LoVo (cell line): ENCODE results near the gene TRPC4.

ENCODE experiments used
- DNase-seq: peaks from one replicate; pipeline ENCODE4 v3.0.0-alpha.2; 2016; ENCODE audit warnings: low spot score

TRPC4 gene

GRCh38 chr13:37869756-37870488 is at the start of gene TRPC4:
Gene TRPC4 (minus strand): TSS chr13:37869772. CDS start chr13:37783333, 86,439 bp downstream.
- no peak for DNase-seq

GRCh38 chr13:37918751-37919150 is 49.2 kb upstream of the TRPC4 start:
- DNase-seq = no peak

GRCh38 chr13:37918116-37918714 is 48.6 kb upstream of the TRPC4 start:
- no peak for DNase-seq

DNA sequence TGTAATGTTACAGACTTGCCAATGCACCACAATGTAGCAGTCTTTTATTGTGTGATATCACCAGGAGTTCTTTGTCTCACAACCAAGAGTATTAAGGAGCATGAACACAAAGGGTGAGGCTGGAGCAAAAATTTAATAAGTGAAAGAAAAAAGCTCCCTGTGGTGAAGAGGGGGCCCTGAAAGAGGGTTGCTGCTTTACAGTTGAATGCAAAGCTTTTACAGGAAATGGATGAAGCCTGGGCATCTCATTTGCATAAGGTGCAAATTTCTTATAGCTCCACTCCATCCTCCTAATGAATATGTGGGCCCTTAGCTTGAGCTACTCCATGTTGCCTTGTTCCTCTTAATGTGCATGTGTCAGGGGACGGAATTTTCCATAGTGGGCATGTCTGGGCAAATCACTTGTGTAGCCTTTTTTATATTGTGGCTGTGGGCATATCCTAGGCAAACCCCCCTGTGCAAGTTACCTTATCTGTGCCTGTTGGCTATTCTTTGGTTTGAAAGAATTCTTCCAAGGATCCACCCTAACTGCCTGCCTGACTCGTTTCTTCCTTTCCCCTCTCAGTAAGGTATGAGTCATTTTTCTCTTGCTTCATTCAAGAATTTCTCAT is 45.3 kb upstream of the TRPC4 start:
- no peak for DNase-seq

DNA sequence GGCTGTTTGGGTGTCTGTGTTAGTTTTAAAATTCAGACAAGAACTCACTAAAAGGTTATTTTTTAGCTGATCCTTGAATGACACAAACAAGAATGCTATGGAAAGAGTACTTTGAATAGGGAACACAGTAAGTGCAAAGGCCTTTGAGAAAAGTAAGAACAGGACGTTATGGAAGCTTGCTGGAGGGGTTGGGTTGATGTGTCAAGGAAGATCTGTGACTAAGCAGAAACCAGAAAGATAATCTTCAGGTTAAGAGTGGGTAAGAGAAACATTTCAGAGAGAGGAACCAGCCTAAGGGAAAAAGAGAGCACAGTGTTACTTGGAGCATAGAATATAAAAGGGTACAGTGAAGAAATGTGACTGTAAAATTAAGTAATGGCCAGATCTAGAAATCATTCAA is 41.2 kb upstream of the TRPC4 start:
- DNase-seq = no peak

DNA sequence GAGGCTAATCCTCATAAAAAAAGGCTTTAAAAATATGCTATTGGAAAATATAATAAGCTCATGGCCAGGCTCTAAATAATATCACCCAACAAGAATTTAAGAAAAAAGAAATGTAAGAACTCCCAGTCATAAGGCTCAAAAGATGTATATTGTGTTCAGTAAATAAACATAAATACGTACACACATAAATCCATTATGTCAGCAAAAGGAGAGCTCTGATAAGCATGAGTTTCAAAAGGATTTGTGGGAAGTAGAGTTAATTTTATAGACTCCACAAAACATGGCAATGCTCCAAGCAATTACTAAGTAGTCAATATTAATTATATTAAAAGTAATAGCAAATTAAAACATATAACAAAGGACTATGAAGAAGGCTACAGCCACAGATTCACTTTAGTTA is 37.3 kb upstream of the TRPC4 start:
- no peak for DNase-seq

DNA sequence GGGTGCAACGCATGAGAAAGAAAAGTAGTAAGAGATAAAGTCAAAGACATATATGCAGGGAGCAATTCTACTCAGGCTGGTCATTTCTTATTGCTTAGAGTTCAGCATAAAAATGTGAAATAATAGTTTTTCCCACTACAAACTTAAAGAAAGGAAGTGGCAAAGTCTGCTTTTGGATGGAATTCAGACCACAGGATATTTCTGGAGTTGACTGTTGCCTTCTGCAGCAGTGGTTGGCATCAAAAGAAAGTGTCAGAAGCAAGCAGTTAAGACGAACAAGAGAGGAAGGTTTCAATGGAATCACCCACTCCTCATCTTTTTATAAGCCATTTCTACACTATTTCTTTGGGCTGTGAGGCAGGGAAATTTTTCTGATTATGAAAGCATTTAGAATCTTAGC is 36.2 kb upstream of the TRPC4 start:
- no peak for DNase-seq

GRCh38 chr13:37899753-37900152 is 30.2 kb upstream of the TRPC4 start:
- no peak for DNase-seq

DNA sequence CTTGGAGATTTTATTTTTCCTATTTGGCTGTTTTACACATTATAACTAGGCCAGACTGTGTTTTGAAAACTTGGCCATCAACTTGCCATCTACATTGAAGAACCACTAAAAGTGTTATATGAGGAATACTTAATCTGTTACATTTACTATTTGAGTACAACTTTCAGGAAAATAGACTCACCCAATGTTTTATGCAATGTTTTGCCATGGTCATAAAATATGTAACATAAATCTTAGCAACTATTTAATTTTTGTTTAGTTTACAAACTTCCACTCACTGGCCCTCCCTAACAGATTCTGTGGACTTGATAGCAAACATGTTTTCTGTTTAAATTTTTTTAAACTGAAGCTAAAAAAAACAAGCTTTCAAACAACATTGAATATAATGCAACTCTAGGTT is 23.7 kb upstream of the TRPC4 start:
- no peak for DNase-seq

GRCh38 chr13:37889820-37890219 is 20.2 kb upstream of the TRPC4 start:
- no peak for DNase-seq

- no peak for DNase-seq
These were observed 19.5 kb upstream of the TRPC4 start for GRCh38 chr13:37889102-37889501.

DNA sequence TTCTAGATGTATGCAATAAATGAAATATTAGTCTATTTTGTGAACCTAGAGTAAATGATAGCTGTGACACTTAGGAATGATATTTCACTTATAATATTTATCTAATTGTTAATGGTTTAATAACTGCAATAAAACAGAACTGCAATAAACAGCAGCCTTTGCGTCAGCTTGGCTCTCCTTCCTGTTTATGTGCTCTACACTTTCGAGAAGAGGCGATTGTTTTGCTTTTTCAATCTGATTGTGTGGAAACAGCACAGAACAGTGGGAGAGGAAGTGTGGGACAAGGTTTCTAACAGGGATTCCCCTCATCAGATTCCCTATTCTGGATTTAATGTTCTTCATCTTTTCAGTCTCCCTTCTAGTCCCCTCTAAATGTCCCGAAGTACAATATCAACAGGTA is 17.3 kb upstream of the TRPC4 start:
- DNase-seq = no peak

GRCh38 chr13:37884674-37885073 is 15.1 kb upstream of the TRPC4 start:
- DNase-seq = no peak

GRCh38 chr13:37884026-37884425 is 14.5 kb upstream of the TRPC4 start:
- no peak for DNase-seq

DNA sequence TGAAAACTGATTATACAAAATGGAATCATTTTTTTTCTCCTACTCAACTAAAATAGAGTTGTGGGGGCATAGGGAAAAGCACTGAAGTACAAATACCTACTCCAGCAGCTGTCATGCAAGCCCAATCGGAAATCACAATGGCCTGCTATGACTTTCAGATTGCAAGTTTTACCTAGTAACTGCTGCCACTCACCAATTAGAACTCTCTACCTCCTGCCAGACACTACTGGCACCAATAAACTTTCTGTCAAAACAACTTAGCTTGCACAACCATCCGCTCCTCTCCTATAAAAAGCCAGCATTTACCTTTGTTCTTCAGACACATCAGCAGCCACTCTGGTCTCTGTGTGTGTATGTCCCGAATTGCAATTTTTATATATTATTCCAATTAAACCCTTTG is 9.3 kb upstream of the TRPC4 start:
- DNase-seq = no peak

- no peak for DNase-seq
These were observed 8.9 kb upstream of the TRPC4 start for GRCh38 chr13:37878496-37878895.

DNA sequence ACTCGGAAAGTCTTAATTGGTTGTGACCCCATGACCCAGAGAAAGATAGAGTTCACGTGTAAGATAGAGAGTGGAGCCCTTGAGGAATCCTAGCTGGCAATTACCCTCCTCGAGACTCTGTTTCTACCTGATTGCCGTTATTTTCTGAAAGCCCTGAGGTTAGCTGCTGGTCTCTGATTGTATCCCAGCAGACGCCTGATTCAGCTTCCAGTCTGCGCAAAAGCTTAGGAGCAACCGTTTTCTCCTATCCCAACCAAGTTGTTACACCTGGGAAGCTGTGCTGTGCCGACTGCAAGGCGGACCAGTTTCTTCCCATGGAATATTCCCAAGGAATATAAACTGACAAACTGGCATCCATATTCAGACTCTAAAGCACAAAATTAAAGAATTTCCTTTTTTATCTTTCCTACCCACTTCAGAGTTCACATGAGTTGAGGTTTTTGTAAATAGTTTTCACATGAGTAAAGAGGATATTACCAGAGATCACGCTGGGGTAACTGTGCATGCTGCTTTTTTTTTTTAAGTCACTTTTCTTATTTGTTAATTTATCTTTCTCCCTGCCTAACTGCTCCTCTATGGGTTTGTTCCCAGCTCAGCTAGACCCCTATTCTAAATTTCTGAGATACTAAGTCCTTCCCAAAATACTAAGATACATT is 1.5 kb upstream of the TRPC4 start:
- DNase-seq = no peak

GRCh38 chr13:37870489-37870845 is 895 bp upstream of the TRPC4 start:
- DNase-seq = no peak

DNA sequence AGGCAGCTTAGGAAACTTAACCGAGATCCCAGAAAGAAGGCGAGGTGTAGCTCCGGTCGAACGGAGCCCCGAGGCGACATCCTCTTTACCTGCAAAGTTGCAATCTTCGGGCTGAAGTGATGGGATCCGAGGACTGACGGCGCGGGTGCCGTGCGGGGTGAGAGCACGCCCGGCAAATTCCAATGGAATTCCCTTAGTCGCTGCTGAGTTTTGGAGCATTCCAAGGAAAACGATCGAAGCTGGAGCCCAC is 141 bp downstream of the TRPC4 start:
- no peak for DNase-seq

GRCh38 chr13:37868691-37869505 is 674 bp downstream of the TRPC4 start:
- no peak for DNase-seq

- DNase-seq = no peak
These were observed 5.9 kb downstream of the TRPC4 start for GRCh38 chr13:37863708-37864107.

DNA sequence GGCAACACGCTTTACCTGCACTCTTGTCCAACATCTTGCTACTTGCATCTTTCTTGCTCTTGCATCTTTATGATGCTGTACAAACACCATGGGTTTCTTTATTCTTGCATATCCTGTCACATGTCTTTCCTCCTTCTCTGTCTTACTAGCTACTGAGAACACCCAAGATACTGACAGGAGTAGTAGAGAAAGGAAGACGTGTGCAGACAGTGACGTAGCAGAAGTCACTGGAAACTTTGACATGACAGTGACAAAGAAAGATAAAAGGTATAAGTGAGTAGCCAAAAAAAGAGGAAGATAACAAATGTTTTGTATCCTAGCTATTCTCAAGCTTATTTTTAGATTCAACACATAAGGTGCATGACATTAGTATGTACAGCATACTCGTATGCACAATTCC is 34.2 kb downstream of the TRPC4 start:
- DNase-seq = no peak

GRCh38 chr13:37833411-37833810 is 36.2 kb downstream of the TRPC4 start:
- DNase-seq = no peak
